ENCODE measurements around the gene TNP2. TPM values are rescaled to one million over a fixed set of nuclear protein-coding genes. Genes with fewer than 3 reads are reported as not detected.

The TNP2 gene
- total RNA-seq, 2 donors from 2014 or later = not detected

DNA sequence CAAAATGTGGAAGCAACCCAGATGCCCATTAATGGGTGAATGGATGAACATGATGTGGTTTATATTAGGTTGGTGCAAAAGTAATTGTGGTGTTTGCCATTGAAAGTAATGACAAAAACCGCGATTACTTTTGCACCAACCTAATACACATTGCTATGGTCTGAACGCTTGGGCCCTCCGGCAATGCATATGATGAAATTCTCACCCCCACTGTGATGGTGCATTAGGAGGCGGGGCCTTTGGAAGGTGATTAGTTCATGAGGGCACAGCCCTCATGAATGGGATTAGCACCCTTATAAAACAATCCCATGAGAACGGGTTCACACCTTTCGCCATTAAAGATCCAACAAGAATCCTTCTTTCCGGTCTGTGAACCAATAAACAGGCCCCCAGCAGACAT lies 37.3 kb upstream of the TNP2 start:
- no peaks in the 10 kb centered on the region for H3K9me3 ChIP-seq
- DNase-seq (ENCODE audit: low spot score) (no peak), ATAC-seq (ENCODE audit: insufficient number of reproducible peaks, low FRiP score, low read depth) (no peak)
- TF ChIP-seq, protein P1, sequence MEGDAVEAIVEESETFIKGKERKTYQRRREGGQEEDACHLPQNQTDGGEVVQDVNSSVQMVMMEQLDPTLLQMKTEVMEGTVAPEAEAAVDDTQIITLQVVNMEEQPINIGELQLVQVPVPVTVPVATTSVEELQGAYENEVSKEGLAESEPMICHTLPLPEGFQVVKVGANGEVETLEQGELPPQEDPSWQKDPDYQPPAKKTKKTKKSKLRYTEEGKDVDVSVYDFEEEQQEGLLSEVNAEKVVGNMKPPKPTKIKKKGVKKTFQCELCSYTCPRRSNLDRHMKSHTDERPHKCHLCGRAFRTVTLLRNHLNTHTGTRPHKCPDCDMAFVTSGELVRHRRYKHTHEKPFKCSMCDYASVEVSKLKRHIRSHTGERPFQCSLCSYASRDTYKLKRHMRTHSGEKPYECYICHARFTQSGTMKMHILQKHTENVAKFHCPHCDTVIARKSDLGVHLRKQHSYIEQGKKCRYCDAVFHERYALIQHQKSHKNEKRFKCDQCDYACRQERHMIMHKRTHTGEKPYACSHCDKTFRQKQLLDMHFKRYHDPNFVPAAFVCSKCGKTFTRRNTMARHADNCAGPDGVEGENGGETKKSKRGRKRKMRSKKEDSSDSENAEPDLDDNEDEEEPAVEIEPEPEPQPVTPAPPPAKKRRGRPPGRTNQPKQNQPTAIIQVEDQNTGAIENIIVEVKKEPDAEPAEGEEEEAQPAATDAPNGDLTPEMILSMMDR (IDR thresholded peaks at IDR 0.05) = no peak
- H3K4me1 ChIP-seq (ENCODE audit: control insufficient read depth in 1 of 2, low read depth in 2 of 2) = no peaks in the 10 kb centered on the region
- H3K36me3 ChIP-seq = no peaks in the 10 kb centered on the region
- no peak overlapping the region for H3K27ac ChIP-seq
- no peaks in the 10 kb centered on the region for H3K27me3 ChIP-seq (replicated peaks; ENCODE audit: insufficient read depth)
- no peak overlapping the region for H3K4me3 ChIP-seq

DNA sequence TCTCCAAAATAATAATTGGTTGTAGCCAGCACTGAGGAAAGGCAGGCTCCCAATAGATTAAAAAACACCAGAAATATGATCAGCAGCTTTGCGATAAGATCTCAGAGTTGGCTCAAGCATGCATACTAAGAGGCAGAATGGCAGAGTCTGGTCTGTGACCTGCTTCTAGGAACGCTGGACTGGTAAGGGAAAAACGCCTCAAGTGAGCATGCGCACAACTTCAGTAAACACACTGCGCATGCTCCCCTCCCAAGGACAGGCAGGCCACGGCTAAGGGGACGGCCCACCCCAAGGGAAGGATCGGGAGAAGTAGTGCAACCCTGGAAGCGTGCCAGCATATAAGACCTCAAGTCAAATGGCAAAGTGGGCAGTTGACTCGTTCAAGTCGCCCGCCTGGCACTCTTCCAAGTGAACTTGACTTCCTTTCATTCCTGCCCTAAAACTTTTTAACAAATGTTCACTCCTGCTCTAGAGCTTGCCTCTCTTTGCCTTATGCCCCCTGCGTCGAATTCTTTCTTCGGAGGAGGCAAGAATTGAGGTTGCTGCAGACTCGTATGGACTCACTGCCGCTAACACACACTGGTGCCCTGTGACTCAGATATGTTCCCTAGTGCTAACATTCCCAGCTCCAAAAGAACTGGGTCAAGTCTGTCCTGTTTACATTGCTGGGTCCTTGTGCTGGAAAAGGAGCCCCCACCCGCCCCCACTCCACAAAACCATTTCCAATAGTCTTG lies 34.4 kb upstream of the TNP2 start:
- Histone ChIP-seq H3K27ac (no peak overlapping the region), H3K36me3 (no peaks in the 10 kb centered on the region), H3K4me1 (ENCODE audit: control insufficient read depth in 1 of 2, low read depth in 2 of 2) (no peaks in the 10 kb centered on the region), H3K27me3 (replicated peaks; ENCODE audit: insufficient read depth) (no peaks in the 10 kb centered on the region), H3K9me3 (no peaks in the 10 kb centered on the region), H3K4me3 (no peak overlapping the region)
- TF ChIP-seq, protein P1 (IDR thresholded peaks at IDR 0.05) = no peak
- DNase-seq (ENCODE audit: low spot score) (no peak), ATAC-seq (ENCODE audit: insufficient number of reproducible peaks, low FRiP score, low read depth) (no peak)

DNA sequence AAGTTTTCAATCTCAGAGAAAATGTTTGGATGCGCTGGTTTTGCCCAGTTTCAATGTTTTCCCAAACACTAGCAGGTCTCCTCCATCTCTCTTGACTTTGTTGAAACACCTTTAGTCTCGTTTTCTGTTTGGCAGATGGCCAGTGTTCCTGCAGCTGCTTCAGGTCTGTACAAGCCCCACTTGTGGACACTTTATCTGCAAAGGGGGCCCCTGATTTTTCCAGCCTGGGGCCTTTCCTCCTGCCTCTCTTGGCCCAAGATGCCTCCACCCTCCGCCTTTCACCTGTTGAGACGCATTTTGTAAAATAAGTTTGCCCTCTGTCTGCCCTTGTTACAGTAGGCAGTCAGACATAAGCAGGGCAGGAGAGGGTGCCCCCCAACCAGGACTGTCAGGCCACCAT lies 33.9 kb upstream of the TNP2 start:
- ATAC-seq (ENCODE audit: insufficient number of reproducible peaks, low FRiP score, low read depth) = no peak
- no peak overlapping the region for H3K4me3 ChIP-seq
- no peak overlapping the region for H3K27ac ChIP-seq
- TF ChIP-seq, protein P1 (IDR thresholded peaks at IDR 0.05) = no peak
- peaks cover 0 to 3% of the 10 kb centered on the region in 2 donors for H3K4me1 ChIP-seq (ENCODE audit: control insufficient read depth in 1 of 2, low read depth in 2 of 2)
- no peaks in the 10 kb centered on the region for H3K9me3 ChIP-seq
- no peak for DNase-seq (ENCODE audit: low spot score)
- H3K36me3 ChIP-seq = no peaks in the 10 kb centered on the region
- H3K27me3 ChIP-seq (replicated peaks; ENCODE audit: insufficient read depth) = no peaks in the 10 kb centered on the region

DNA sequence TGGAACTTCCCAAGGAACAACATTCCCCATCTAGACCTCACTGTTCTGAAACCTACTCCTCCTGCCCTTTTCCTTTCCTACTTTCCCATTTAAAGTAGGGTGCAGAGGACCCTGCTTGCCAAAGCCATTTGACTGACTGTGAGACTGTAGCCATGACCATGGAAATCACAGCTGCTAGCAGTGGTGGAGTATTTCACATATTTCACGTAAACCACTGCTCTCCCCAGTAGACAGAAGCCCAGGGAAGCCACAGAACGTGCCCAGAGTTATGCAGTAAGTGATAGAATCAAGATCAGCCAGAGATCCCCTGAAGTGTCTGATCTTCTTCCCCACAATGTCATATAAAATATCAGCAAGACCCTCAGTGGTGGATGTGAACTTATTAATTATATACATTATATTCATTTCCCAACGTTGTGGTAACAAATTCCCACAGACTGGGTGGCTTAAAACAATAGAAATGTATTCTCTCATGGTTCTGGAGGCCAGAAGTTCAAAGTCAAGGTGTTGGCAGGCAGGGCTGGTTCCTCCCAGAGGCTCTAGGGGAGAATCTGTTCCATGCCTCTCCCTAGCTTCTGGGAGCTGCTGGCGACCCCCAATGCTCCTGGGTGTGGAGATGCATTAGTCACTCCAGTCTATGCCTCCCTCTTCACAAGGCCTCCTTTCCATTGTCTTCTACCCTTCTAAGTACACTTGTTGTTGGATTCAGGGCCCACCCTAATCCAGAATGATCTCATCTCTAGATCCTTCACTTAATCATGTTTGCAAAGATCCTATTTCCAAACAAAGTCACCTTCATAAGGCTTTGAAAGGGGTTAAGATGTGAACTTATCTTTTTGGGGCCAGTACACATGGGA lies 32.7 kb upstream of the TNP2 start:
- Histone ChIP-seq H3K27ac (no peak overlapping the region), H3K36me3 (no peaks in the 10 kb centered on the region), H3K4me1 (ENCODE audit: control insufficient read depth in 1 of 2, low read depth in 2 of 2) (peaks cover 5 to 14% of the 10 kb centered on the region in 2 donors), H3K27me3 (replicated peaks; ENCODE audit: insufficient read depth) (no peaks in the 10 kb centered on the region), H3K4me3 (no peak overlapping the region), H3K9me3 (no peaks in the 10 kb centered on the region)
- ATAC-seq (ENCODE audit: insufficient number of reproducible peaks, low FRiP score, low read depth) (no peak), DNase-seq (ENCODE audit: low spot score) (no peak)
- TF ChIP-seq, protein P1 (IDR thresholded peaks at IDR 0.05) = no peak

DNA sequence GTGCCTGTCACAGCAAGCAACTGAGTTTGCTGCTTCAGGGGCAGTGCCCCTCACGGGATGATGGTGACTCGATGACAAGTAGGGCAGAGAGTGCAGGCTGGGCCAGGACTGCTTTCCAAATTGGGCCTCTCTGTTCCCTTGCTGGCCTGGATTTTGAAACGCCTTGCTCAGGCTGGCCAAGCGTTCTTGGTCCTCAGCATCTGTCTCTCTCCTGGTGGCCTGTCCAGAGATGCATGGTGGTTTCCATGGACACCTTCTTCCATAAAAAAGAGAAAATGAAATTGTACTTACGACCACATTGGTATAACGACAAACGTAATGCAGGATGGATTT lies 31.4 kb upstream of the TNP2 start:
- Histone ChIP-seq H3K27ac (no peak overlapping the region), H3K36me3 (no peaks in the 10 kb centered on the region), H3K9me3 (no peaks in the 10 kb centered on the region), H3K27me3 (replicated peaks; ENCODE audit: insufficient read depth) (no peaks in the 10 kb centered on the region), H3K4me1 (ENCODE audit: control insufficient read depth in 1 of 2, low read depth in 2 of 2) (peaks cover 6 to 19% of the 10 kb centered on the region in 2 donors), H3K4me3 (no peak overlapping the region)
- ATAC-seq (ENCODE audit: insufficient number of reproducible peaks, low FRiP score, low read depth) = no peak
- TF ChIP-seq, protein P1 (IDR thresholded peaks at IDR 0.05) = no peak
- DNase-seq (ENCODE audit: low spot score) = no peak

All from thoracic aorta (tissue), 2 donors.